CD8-positive, alpha-beta memory T cell (primary cell): ENCODE data around the gene HNRNPM. TPM values are rescaled to one million over a fixed set of nuclear protein-coding genes. Genes with fewer than 3 reads are reported as not detected.

Source experiments
- CTCF ChIA-PET: fragments of 350-600 bp; sonication (Branson Sonifier 250); formaldehyde crosslinking; loops from one replicate; lab custom pipeline; 2021; ENCODE audit warnings: antibody characterized with exemption; lab: Charles Lee
- POLR2A ChIA-PET: fragments of 350-600 bp; sonication (Branson Sonifier 250); formaldehyde crosslinking; loops from one replicate; lab custom pipeline; 2021; ENCODE audit warnings: antibody characterized with exemption; lab: Charles Lee
- DNase-seq, 5 donors: peaks; one replicate each; pipeline versions ENCODE4 v3.0.0 to v3.0.0-alpha.2; 2020 to 2022; ENCODE audit warnings: mixed read lengths in 1 of 5
- H3K27ac ChIP-seq: one replicate; pipeline ENCODE4 v1.7.0; 2013; ENCODE audit warnings: low read depth, mild to moderate bottlenecking, low read length, moderate library complexity
- H3K27me3 ChIP-seq: 2 replicates; pipeline ENCODE4 v1.7.0; 2013; ENCODE audit warnings: low read length, mild to moderate bottlenecking; ENCODE audit not compliant: insufficient read depth, poor library complexity, severe bottlenecking
- H3K36me3 ChIP-seq: 2 replicates; pipeline ENCODE4 v1.7.0; 2013; ENCODE audit warnings: mild to moderate bottlenecking, low read length, moderate library complexity; ENCODE audit not compliant: insufficient read depth
- H3K4me1 ChIP-seq: 2 replicates; pipeline ENCODE4 v1.7.0; 2013; ENCODE audit warnings: mild to moderate bottlenecking, low read length, moderate library complexity; ENCODE audit not compliant: insufficient read depth
- H3K4me3 ChIP-seq: 2 replicates; pipeline ENCODE4 v1.7.0; 2013; ENCODE audit warnings: mild to moderate bottlenecking, low read length
- H3K9me3 ChIP-seq: 2 replicates; pipeline ENCODE4 v1.7.0; 2013; ENCODE audit warnings: mild to moderate bottlenecking, low read length
- H3K27ac Mint-ChIP-seq, 8 donors: one replicate each; pipeline ENCODE4 v1.8.0; 2020 to 2021; ENCODE audit warnings: mixed read lengths in 8 of 8, mild to moderate bottlenecking in 6 of 8, inconsistent platforms in 3 of 8, moderate library complexity in 3 of 8
- H3K27me3 Mint-ChIP-seq, 2 donors: one replicate each; pipeline ENCODE4 v1.8.0; 2020 to 2021; ENCODE audit warnings: mixed read lengths in 2 of 2, mild to moderate bottlenecking in 1 of 2, moderate library complexity in 1 of 2
- H3K36me3 Mint-ChIP-seq, 3 donors: one replicate each; pipeline ENCODE4 v1.8.0; 2020 to 2021; ENCODE audit warnings: mixed read lengths in 3 of 3, inconsistent platforms in 1 of 3, mild to moderate bottlenecking in 1 of 3
- H3K4me1 Mint-ChIP-seq, 3 donors: one replicate each; pipeline ENCODE4 v1.8.0; 2020 to 2021; ENCODE audit warnings: mixed read lengths in 3 of 3, inconsistent platforms in 1 of 3, mild to moderate bottlenecking in 1 of 3
- H3K4me3 Mint-ChIP-seq, 7 donors: one replicate each; pipeline ENCODE4 v1.8.0; 2020 to 2021; ENCODE audit warnings: mixed read lengths in 7 of 7, mild to moderate bottlenecking in 6 of 7, moderate library complexity in 4 of 7, inconsistent platforms in 2 of 7
- H3K9me3 Mint-ChIP-seq, 5 donors: one replicate each; pipeline ENCODE4 v1.8.0; 2020 to 2022; ENCODE audit warnings: mixed read lengths in 5 of 5, mild to moderate bottlenecking in 3 of 5, moderate library complexity in 2 of 5, inconsistent platforms in 1 of 5
- polyA plus RNA-seq: library from polyadenylated mRNA; unstranded; fragments of 300-500 nt; fragmentation: Illumina TruSeq; gene quantifications from one replicate; pipeline ENCODE4 v1.2.3, GENCODE V29; 2021
- total RNA-seq, 2 experiments: library from RNA; stranded (reverse); gene quantifications; one replicate each; pipeline ENCODE4 v1.2.3, GENCODE V29; 2021

The HNRNPM gene
- total and polyA plus RNA-seq, 3 experiments from 2014 or later = 311 to 338 (median 336) TPM

DNA sequence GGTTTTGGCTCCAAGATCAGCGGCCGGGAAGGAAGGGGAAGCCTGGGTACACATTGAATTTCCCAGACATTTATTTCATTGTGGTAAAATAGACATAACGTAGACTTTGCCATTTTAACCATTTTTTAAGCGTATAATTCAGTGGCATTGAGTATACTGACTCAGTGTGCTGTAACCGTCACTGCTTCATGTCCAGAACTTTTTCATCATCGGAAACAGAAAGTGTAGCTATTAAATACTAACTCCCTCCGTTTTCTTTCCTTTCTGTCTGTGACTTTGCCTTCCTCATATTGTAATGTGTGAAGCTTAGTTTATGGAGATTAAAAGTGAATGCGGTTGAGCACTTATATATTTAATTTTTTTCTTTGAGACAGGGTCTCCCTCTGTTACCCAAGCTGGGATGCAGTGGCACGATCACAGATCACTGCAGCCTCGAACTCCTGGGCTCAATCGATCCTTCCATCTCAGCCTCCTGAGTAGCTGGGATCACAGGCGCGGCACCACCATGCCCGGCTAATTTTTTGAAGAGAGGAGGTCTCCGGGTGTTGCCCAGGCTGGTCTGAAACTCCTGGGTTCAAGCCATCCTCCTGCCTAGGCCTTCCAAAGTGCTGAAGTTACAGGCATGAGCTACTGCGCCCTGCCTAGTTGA is 1.4 kb downstream of the HNRNPM start:
- H3K27ac ChIP-seq = peak overlapping the region; percentile 96
- no peaks in the 10 kb centered on the region for H3K9me3 ChIP-seq
- H3K36me3 ChIP-seq = peaks cover 7% of the 10 kb centered on the region
- H3K27ac Mint-ChIP-seq = peak overlapping the region; percentile 51 to 98 (median 90)
- ChIA-PET CTCF (interaction anchor here (0.8 to 2.1 kb wide), 7 partner anchors 10 to 135 kb away, joined by 3 to 6 read pairs (median 3); partner anchors contain the start of gene MARCHF2), POLR2A (interaction anchor here (0.5 to 3.2 kb wide), 4 partner anchors 16 to 136 kb away, joined by 3 to 16 read pairs (median 4); partner anchors contain the start of genes MARCHF2 and ZNF414)
- H3K4me3 ChIP-seq = peak overlapping the region; percentile 83
- DNase-seq = no peak
- H3K4me1 ChIP-seq = peaks cover 47% of the 10 kb centered on the region
- H3K27me3 Mint-ChIP-seq = no peaks in the 10 kb centered on the region
- peak overlapping the region; percentile 84 to 100 (median 93) for H3K4me3 Mint-ChIP-seq
- peaks cover 0 to 41% (median 9%) of the 10 kb centered on the region in 3 donors for H3K36me3 Mint-ChIP-seq
- no peaks in the 10 kb centered on the region for H3K9me3 Mint-ChIP-seq
- H3K27me3 ChIP-seq = no peaks in the 10 kb centered on the region
- peaks cover 47 to 60% (median 57%) of the 10 kb centered on the region in 3 donors for H3K4me1 Mint-ChIP-seq

DNA sequence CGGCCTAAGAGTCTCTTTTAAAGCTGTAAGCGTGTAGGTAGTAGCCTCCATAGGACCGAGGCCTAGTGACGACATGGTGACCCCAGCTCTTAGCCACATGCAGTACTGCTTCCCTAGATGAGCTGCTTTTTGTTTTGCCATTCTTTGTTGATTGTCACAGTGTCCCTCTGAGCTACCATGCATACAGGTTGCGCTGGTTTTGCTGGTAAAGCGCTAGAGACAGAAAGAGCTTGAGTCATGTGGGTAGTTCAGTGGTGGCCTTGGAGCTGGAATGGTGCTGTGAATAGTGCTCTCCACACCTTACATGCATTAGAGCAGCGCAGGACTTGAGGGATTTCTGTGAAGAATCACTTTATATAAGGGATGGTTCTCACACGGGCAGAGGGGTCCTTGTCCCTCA is 5.1 kb downstream of the HNRNPM start:
- no peak overlapping the region for H3K27ac ChIP-seq

DNA sequence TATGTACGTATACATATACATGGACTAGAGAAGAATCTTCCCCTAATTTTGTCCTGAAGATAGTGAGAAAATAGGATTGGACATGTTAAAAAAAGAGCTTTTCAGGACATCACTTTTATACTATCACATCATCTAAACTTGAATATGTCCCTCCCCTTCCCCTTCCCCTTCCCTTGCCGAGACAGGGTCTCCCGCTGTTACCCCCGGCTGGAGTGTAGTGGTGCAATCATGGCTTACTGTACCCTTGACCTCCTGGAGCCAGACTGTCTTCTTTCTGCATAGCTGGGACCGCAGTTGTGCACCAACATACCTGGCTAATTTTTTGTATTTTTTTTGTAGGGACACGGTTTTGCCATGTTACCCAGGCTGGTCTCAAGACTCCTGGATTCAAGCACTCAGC is 6.6 kb downstream of the HNRNPM start:
- DNase-seq = no peak
- H3K9me3 Mint-ChIP-seq = no peaks in the 10 kb centered on the region
- H3K4me1 Mint-ChIP-seq = peaks cover 80 to 95% (median 88%) of the 10 kb centered on the region in 3 donors
- no peaks in the 10 kb centered on the region for H3K27me3 ChIP-seq
- ChIA-PET CTCF (interaction anchor here (4.5 kb wide), 1 partner anchor 128 kb away, joined by 20 read pairs; no protein-coding TSS in a partner anchor), POLR2A (no interaction called here)
- peak overlapping the region; percentile 8 to 83 (median 54) for H3K4me3 Mint-ChIP-seq
- H3K36me3 Mint-ChIP-seq = peaks cover 0 to 72% (median 12%) of the 10 kb centered on the region in 3 donors
- peaks cover 35% of the 10 kb centered on the region for H3K36me3 ChIP-seq
- H3K27ac Mint-ChIP-seq = peak overlapping the region in 7 of 8 donors; percentile 10 to 79 (median 68)
- no peak overlapping the region for H3K27ac ChIP-seq
- peak overlapping the region; percentile 9 for H3K4me3 ChIP-seq
- H3K4me1 ChIP-seq = peaks cover 78% of the 10 kb centered on the region
- H3K9me3 ChIP-seq = no peaks in the 10 kb centered on the region
- H3K27me3 Mint-ChIP-seq = no peaks in the 10 kb centered on the region

More for the DNA sequence above, 5.1 kb downstream of the HNRNPM start:
- peaks cover 83% of the 10 kb centered on the region for H3K4me1 ChIP-seq
- H3K36me3 ChIP-seq = peaks cover 22% of the 10 kb centered on the region
- no peaks in the 10 kb centered on the region for H3K9me3 ChIP-seq
- Mint-ChIP-seq H3K4me3 (peak overlapping the region; percentile 3 to 80 (median 50)), H3K9me3 (no peaks in the 10 kb centered on the region), H3K4me1 (peaks cover 73 to 90% (median 83%) of the 10 kb centered on the region in 3 donors), H3K27me3 (no peaks in the 10 kb centered on the region), H3K36me3 (peaks cover 0 to 67% (median 11%) of the 10 kb centered on the region in 3 donors), H3K27ac (peak overlapping the region in 5 of 8 donors; percentile 14 to 82 (median 71))
- DNase-seq = no peak
- H3K4me3 ChIP-seq = no peak overlapping the region
- no peaks in the 10 kb centered on the region for H3K27me3 ChIP-seq
- POLR2A ChIA-PET = no interaction called here
- CTCF ChIA-PET = interaction anchor here (0.6 to 4.5 kb wide), 3 partner anchors 9 to 130 kb away, joined by 3 to 20 read pairs (median 3); no protein-coding TSS in a partner anchor

DNA sequence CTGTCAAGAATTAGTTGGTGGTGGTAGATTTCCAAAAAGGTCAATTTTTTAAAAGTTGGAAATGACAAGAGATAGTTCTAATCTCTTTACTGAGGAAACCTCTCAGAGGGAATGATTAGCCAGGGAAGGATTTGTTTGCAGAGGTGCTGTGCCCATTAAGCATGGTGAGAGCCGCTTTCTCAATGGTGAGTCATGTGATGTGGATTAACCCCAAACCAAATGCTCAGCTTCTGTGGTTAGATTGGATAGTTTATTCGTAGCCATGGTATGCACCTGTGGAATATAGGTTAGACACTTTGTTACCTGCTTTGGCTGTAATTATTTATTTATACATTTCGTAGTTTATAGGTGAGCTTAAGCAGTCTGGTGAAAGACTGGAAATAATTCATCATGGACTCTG is 7.1 kb downstream of the HNRNPM start:
- peak overlapping the region in 7 of 8 donors; percentile 9 to 70 (median 63) for H3K27ac Mint-ChIP-seq
- Histone ChIP-seq H3K27ac (no peak overlapping the region), H3K4me3 (no peak overlapping the region), H3K36me3 (peaks cover 35% of the 10 kb centered on the region), H3K4me1 (peaks cover 73% of the 10 kb centered on the region), H3K27me3 (no peaks in the 10 kb centered on the region), H3K9me3 (no peaks in the 10 kb centered on the region)
- POLR2A ChIA-PET = no interaction called here
- peak overlapping the region in 6 of 7 donors; percentile 29 to 63 (median 56) for H3K4me3 Mint-ChIP-seq
- CTCF ChIA-PET = interaction anchor here (4.5 kb wide), 1 partner anchor 128 kb away, joined by 20 read pairs; no protein-coding TSS in a partner anchor
- no peaks in the 10 kb centered on the region for H3K9me3 Mint-ChIP-seq
- peaks cover 0 to 72% (median 15%) of the 10 kb centered on the region in 3 donors for H3K36me3 Mint-ChIP-seq
- H3K4me1 Mint-ChIP-seq = peaks cover 80 to 95% (median 89%) of the 10 kb centered on the region in 3 donors
- DNase-seq = no peak
- H3K27me3 Mint-ChIP-seq = no peaks in the 10 kb centered on the region

DNA sequence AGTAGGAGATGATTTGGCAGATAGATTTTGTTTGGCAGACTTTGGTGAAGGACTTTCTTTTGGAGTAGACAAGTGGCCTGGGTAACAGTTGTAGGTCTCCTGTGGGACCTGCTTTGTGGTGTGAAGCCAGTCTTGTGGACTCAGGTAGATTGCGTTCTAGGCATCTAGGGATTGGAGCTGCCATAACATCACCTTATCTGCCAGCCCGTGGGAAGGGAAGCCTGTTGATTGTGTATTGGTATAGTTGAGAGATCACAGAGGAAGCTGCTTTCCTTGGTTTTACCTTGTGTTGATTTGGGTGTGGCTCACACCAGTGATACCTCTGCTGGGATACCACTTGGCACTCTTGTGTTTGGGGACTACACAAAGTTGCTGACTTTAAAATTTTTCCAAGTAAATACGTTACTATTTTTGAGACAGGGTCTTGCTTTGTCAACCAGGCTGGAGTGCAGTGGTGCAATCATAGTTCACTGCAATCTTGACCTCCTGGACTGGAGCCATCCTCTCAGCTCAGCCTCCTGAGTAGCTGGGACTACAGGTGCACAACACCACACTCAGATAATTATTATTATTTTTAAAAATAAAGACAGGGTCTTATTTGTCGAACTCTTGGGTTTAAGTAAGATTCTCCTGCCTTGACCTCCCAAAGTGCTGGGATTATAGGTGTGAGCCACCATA is 7.8 kb downstream of the HNRNPM start:
- peaks cover 67% of the 10 kb centered on the region for H3K4me1 ChIP-seq
- peak overlapping the region in 6 of 7 donors; percentile 12 to 79 (median 58) for H3K4me3 Mint-ChIP-seq
- DNase-seq = no peak
- H3K9me3 Mint-ChIP-seq = no peaks in the 10 kb centered on the region
- peak overlapping the region in 7 of 8 donors; percentile 9 to 76 (median 63) for H3K27ac Mint-ChIP-seq
- H3K4me1 Mint-ChIP-seq = peaks cover 79 to 95% (median 89%) of the 10 kb centered on the region in 3 donors
- no peaks in the 10 kb centered on the region for H3K9me3 ChIP-seq
- ChIA-PET CTCF (no interaction called here), POLR2A (no interaction called here)
- no peaks in the 10 kb centered on the region for H3K27me3 Mint-ChIP-seq
- H3K4me3 ChIP-seq = no peak overlapping the region
- peaks cover 0 to 74% (median 11%) of the 10 kb centered on the region in 3 donors for H3K36me3 Mint-ChIP-seq
- no peak overlapping the region for H3K27ac ChIP-seq
- H3K36me3 ChIP-seq = peaks cover 33% of the 10 kb centered on the region
- no peaks in the 10 kb centered on the region for H3K27me3 ChIP-seq

DNA sequence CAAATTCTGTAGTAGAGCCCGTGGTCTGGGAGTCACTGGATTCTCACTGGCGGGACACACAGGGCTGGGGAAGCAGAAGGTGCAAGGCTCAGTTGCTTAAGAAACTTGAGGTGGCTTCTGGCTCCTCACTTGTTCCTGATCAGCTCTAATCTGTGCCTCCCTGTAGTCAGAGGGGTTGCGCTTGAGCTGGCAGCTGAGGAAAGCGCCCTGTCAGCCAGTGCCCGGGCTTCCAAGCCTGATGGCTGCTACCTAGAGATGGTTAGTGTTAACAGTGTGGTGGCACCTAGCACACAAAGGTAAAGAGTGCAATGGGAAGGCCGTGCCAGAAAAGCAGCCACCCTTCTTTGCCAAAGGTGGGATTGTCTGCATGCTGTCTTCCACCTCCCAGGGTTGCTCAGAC is 8.8 kb downstream of the HNRNPM start:
- Mint-ChIP-seq H3K27ac (peak overlapping the region in 1 of 8 donors; percentile 72), H3K4me3 (peak overlapping the region in 4 of 7 donors; percentile 20 to 67 (median 50)), H3K36me3 (peaks cover 0 to 79% (median 11%) of the 10 kb centered on the region in 3 donors), H3K27me3 (no peaks in the 10 kb centered on the region), H3K9me3 (no peaks in the 10 kb centered on the region), H3K4me1 (peaks cover 83 to 96% (median 90%) of the 10 kb centered on the region in 3 donors)
- Histone ChIP-seq H3K36me3 (peaks cover 33% of the 10 kb centered on the region), H3K4me3 (no peak overlapping the region), H3K27ac (no peak overlapping the region), H3K27me3 (no peaks in the 10 kb centered on the region), H3K9me3 (no peaks in the 10 kb centered on the region), H3K4me1 (peaks cover 65% of the 10 kb centered on the region)
- CTCF ChIA-PET = no interaction called here
- no peak for DNase-seq
- POLR2A ChIA-PET = no interaction called here

DNA sequence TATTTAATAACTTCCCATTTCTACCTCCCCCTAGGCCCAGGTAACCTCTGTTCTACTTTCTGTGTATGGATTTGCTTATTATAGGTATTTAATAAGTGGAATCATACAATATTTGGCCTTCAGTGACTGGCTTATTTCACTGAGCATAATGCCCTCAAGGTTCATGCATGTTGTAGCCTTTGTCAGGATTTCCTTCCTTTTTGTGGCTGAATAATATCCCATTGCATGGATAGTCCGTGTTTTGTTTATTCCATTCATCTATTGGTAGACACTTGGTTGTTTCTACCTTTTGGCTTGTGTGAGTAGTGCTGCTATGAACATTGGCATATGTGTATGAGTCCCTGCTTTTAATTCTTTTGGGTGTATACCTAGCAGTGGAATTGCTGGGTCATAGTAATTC is 9.4 kb downstream of the HNRNPM start:
- H3K9me3 Mint-ChIP-seq = no peaks in the 10 kb centered on the region
- peak overlapping the region in 1 of 7 donors; percentile 10 for H3K4me3 Mint-ChIP-seq
- Histone ChIP-seq H3K4me1 (peaks cover 60% of the 10 kb centered on the region), H3K36me3 (peaks cover 33% of the 10 kb centered on the region), H3K9me3 (no peaks in the 10 kb centered on the region), H3K4me3 (no peak overlapping the region), H3K27me3 (no peaks in the 10 kb centered on the region), H3K27ac (no peak overlapping the region)
- H3K27me3 Mint-ChIP-seq = no peaks in the 10 kb centered on the region
- POLR2A ChIA-PET = no interaction called here
- H3K36me3 Mint-ChIP-seq = peaks cover 0 to 82% (median 11%) of the 10 kb centered on the region in 3 donors
- peak overlapping the region in 2 of 8 donors; percentile 5 to 25 for H3K27ac Mint-ChIP-seq
- DNase-seq = no peak
- H3K4me1 Mint-ChIP-seq = peaks cover 84 to 96% (median 90%) of the 10 kb centered on the region in 3 donors
- CTCF ChIA-PET = no interaction called here
